Left ventricle myocardium inferior (tissue), 1 donor: Measurements from ENCODE around the gene MDFI. TPM values are rescaled to one million over a fixed set of nuclear protein-coding genes. Genes with fewer than 3 reads are reported as not detected.

Experiments
- DNase-seq: peaks from one replicate; pipeline ENCODE4 v3.0.0-alpha.2; 2020
- H3K27ac ChIP-seq: fragments of 200-600 bp; replicated peaks from 2 replicates; pipeline ENCODE4 v1.8.0; 2021
- H3K27me3 ChIP-seq: fragments of 200-600 bp; 2 replicates; pipeline ENCODE4 v1.8.0; 2021; ENCODE audit warnings: low read depth
- H3K36me3 ChIP-seq: fragments of 200-600 bp; 2 replicates; pipeline ENCODE4 v1.8.0; 2021
- H3K4me1 ChIP-seq: fragments of 200-600 bp; 2 replicates; pipeline ENCODE4 v1.8.0; 2021
- H3K4me3 ChIP-seq: fragments of 200-600 bp; 2 replicates; pipeline ENCODE4 v1.8.0; 2021; ENCODE audit warnings: mild to moderate bottlenecking, moderate library complexity
- H3K9me3 ChIP-seq: fragments of 200-600 bp; replicated peaks from 2 replicates; pipeline ENCODE4 v1.8.0; 2021
- CTCF ChIP-seq: fragments of 200-600 bp; IDR thresholded peaks from 2 replicates; pipeline ENCODE4 v1.8.0; 2021; ENCODE audit warnings: antibody characterized with exemption, mild to moderate bottlenecking, borderline replicate concordance
- intact Hi-C: fragments of 100-400 bp; cut with micrococcal nuclease; formaldehyde crosslinking; loops from one replicate; pipeline ENCODE4 v1.11.0; 2022
- total RNA-seq: library from RNA; stranded (reverse); fragmentation: NEBNext Ultra II Directional; extraction: Animal tissue kit (Norgen Biotek cat#: 25700); gene quantifications from one replicate; pipeline ENCODE4 v1.2.1, GENCODE V29; 2021
- donor health status: DM: no; HTN: yes; CAD: no; lungs with severe emphysema.

Gene MDFI
- total RNA-seq, 1 donor from 2014 or later = 0.77 TPM

DNA sequence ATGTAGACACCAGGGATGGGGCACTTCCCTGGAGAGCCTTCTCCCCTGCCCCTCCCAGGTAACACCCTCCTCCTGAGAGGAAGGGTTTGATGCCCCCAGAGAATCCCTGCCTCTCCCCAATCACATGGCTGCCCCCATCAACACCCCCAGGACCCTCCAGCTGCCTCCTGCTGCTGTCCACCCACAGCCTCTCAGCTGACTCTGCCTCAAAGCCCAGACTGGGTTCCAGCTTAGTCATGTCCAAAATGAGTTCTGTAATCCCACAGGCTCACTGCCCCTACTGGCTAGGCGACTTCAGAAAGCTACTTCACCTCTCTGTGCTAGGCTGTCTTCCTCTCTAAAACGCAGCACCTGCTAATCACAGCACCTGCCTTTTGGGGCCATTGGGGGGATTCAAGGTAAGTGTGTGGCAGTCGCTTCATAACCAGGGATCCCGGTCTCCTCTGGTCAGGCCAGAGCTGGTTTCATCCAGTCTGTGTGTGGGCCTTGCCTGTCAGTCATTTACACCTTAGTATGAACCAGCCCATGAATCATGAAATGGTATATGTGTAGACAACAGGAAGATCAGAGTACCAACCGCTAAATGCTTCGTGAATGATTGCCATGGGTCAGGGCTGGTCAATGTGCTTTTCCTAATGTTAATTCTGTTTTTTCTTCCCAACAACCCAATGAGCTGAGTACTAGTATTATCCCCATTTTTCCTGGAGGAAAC, 56.7 kb downstream of the MDFI start:
- no peak for DNase-seq
- peaks cover 10% of the 10 kb centered on the region for H3K36me3 ChIP-seq
- H3K9me3 ChIP-seq = no peaks in the 10 kb centered on the region
- H3K27me3 ChIP-seq = no peaks in the 10 kb centered on the region
- no peak overlapping the region for H3K27ac ChIP-seq
- no peak for TF ChIP-seq CTCF
- intact Hi-C loops = no loop called here
- H3K4me1 ChIP-seq = peaks cover 54% of the 10 kb centered on the region
- H3K4me3 ChIP-seq = no peak overlapping the region

- peaks cover 60% of the 10 kb centered on the region for H3K4me1 ChIP-seq
- TF ChIP-seq CTCF = no peak
- H3K36me3 ChIP-seq = peaks cover 3% of the 10 kb centered on the region
- no peaks in the 10 kb centered on the region for H3K27me3 ChIP-seq
- intact Hi-C loops = no loop called here
- H3K27ac ChIP-seq = peak overlapping the region; percentile 8
- no peak for DNase-seq
- no peak overlapping the region for H3K4me3 ChIP-seq
- no peaks in the 10 kb centered on the region for H3K9me3 ChIP-seq
Measured at GRCh38 chr6:41695825-41696224, 57.6 kb downstream of the MDFI start.

- H3K27ac ChIP-seq = no peak overlapping the region
- peaks cover 70% of the 10 kb centered on the region for H3K4me1 ChIP-seq
- no peak for DNase-seq
Measured at GRCh38 chr6:41696788-41697187, 58.5 kb downstream of the MDFI start.

GRCh38 chr6:41697861-41698781, 59.9 kb downstream of the MDFI start:
- Histone ChIP-seq H3K36me3 (peaks cover 6% of the 10 kb centered on the region), H3K27me3 (no peaks in the 10 kb centered on the region), H3K27ac (peak overlapping the region; percentile 86), H3K4me3 (no peak overlapping the region), H3K9me3 (no peaks in the 10 kb centered on the region), H3K4me1 (peaks cover 78% of the 10 kb centered on the region)
- intact Hi-C loops = no loop called here
- no peak for TF ChIP-seq CTCF
- no peak for DNase-seq

More at GRCh38 chr6:41696788-41697187, 58.5 kb downstream of the MDFI start:
- TF ChIP-seq CTCF = no peak
- H3K4me3 ChIP-seq = no peak overlapping the region
- intact Hi-C loops = no loop called here
- no peaks in the 10 kb centered on the region for H3K9me3 ChIP-seq
- H3K36me3 ChIP-seq = no peaks in the 10 kb centered on the region
- H3K27me3 ChIP-seq = no peaks in the 10 kb centered on the region

- intact Hi-C loops = no loop called here
- Histone ChIP-seq H3K9me3 (no peaks in the 10 kb centered on the region), H3K27ac (peak overlapping the region; percentile 86), H3K27me3 (no peaks in the 10 kb centered on the region), H3K4me1 (peaks cover 78% of the 10 kb centered on the region), H3K4me3 (no peak overlapping the region), H3K36me3 (peaks cover 6% of the 10 kb centered on the region)
- TF ChIP-seq CTCF = no peak
- DNase-seq = no peak
Measured at GRCh38 chr6:41699063-41699462, 60.8 kb downstream of the MDFI start.
